A549 (cell line): ENCODE measurements around the gene DDX43. TPM values are rescaled to one million over a fixed set of nuclear protein-coding genes. Genes with fewer than 3 reads are reported as not detected.

Experiments
- BCL3 ChIP-seq: fragments of >200 bp; sonication (Bioruptor Twin); formaldehyde crosslinking; IDR thresholded peaks from 3 replicates; pipeline ENCODE4 v1.6.1; 2016
- CBX2 ChIP-seq: fragments of 200-600 bp; sonication (generic); IDR thresholded peaks from 2 replicates; pipeline ENCODE4 v1.6.1; 2016; ENCODE audit warnings: low read depth, mild to moderate bottlenecking, borderline replicate concordance
- CEBPB ChIP-seq, 2 experiments: fragments of >200 bp in 1 of 2; sonication (Bioruptor Twin) in 1 of 2; formaldehyde crosslinking in 1 of 2; IDR thresholded peaks; 2 replicates each; pipeline ENCODE4 v1.6.1; 2012 to 2016
- CHD4 ChIP-seq: fragments of 200-600 bp; sonication (generic); IDR thresholded peaks from 2 replicates; pipeline ENCODE4 v1.6.1; 2016; ENCODE audit warnings: antibody characterized with exemption, mild to moderate bottlenecking, borderline replicate concordance
- EHF ChIP-seq: fragments of 250-450 bp; sonication (Bioruptor Pico); IDR thresholded peaks from 2 replicates; pipeline ENCODE4 v1.5.0; 2020; ENCODE audit warnings: mild to moderate bottlenecking
- EHMT2 ChIP-seq: fragments of 200-600 bp; sonication (generic); IDR thresholded peaks from 2 replicates; pipeline ENCODE4 v1.6.1; 2016; ENCODE audit warnings: antibody characterized with exemption, low read depth, mild to moderate bottlenecking, moderate library complexity
- EP300 ChIP-seq, 2 experiments: fragments of >200 bp; sonication (Bioruptor Twin); formaldehyde crosslinking; IDR thresholded peaks; 2 replicates in 1 of 2; 3 replicates in 1 of 2; pipeline ENCODE4 v1.6.1; 2016 to 2017
- HDAC2 ChIP-seq: fragments of 200-600 bp; sonication (generic); IDR thresholded peaks from 2 replicates; pipeline ENCODE4 v1.6.1; 2016
- HOXA7 ChIP-seq: fragments of 250-450 bp; sonication (Bioruptor Pico); IDR thresholded peaks from 2 replicates; pipeline ENCODE4 v1.5.0; 2020; ENCODE audit warnings: mild to moderate bottlenecking, moderate library complexity
- HOXB5 ChIP-seq: fragments of 250-450 bp; sonication (Bioruptor Pico); IDR thresholded peaks from 2 replicates; pipeline ENCODE4 v1.5.0; 2020; ENCODE audit warnings: mild to moderate bottlenecking, moderate library complexity
- JUNB ChIP-seq: fragments of >200 bp; sonication (Bioruptor Twin); formaldehyde crosslinking; IDR thresholded peaks from 2 replicates; pipeline ENCODE4 v1.6.1; 2016
- KDM5A ChIP-seq: fragments of 200-600 bp; sonication (generic); IDR thresholded peaks from 2 replicates; pipeline ENCODE4 v1.6.1; 2016; ENCODE audit warnings: antibody characterized with exemption, mild to moderate bottlenecking
- RARB ChIP-seq: fragments of 250-450 bp; sonication (Bioruptor Pico); IDR thresholded peaks from 2 replicates; pipeline ENCODE4 v1.8.0; 2021; ENCODE audit warnings: mild to moderate bottlenecking, moderate library complexity
- RNF2 ChIP-seq: fragments of 200-600 bp; sonication (generic); IDR thresholded peaks from 2 replicates; pipeline ENCODE4 v1.6.1; 2016; ENCODE audit warnings: low read depth, mild to moderate bottlenecking, antibody characterized with exemption, moderate library complexity, borderline replicate concordance
- polyA plus RNA-seq, 4 experiments: library from polyadenylated mRNA; depleted of rRNA in 3 of 4; stranded (reverse); fragments of >200 nt; fragmentation: RNase III in 1 of 4; extraction: RNeasy Plus Mini Kit Qiagen cat#74134 plus additional on column Dnase treatment in 1 of 4; gene quantifications; 2 replicates in 3 of 4; 3 replicates in 1 of 4; pipeline ENCODE4 v1.2.3, GENCODE V29; 2011 to 2017
- small RNA-seq, 6 experiments: library from RNA; depleted of rRNA; stranded (forward); fragments of <200 nt; gene quantifications; one replicate each; pipeline ENCODE3, GENCODE V24; 2012
- TF ChIP-seq, protein P1 (sequence below): fragments of 450-650 bp; IDR thresholded peaks from 2 replicates; pipeline ENCODE4 v1.6.1; 2014; ENCODE audit warnings: antibody characterized with exemption
- TF ChIP-seq, protein P2 (sequence below): fragments of 200-600 bp; sonication (generic); IDR thresholded peaks from 2 replicates; pipeline ENCODE4 v1.6.1; 2016; ENCODE audit warnings: antibody characterized with exemption, mild to moderate bottlenecking, moderate library complexity
- TF ChIP-seq, protein P3 (sequence below): IDR thresholded peaks from 2 replicates; pipeline ENCODE4 v1.6.1; 2012
- TF ChIP-seq, protein P4 (sequence below): fragments of 250-450 bp; sonication (Bioruptor Pico); IDR thresholded peaks from 2 replicates; pipeline ENCODE4 v1.5.0; 2021; ENCODE audit warnings: mild to moderate bottlenecking, moderate library complexity, borderline replicate concordance
- TF ChIP-seq, protein P5 (sequence below): IDR thresholded peaks from 2 replicates; pipeline ENCODE4 v1.6.1; 2012; ENCODE audit warnings: low read depth, borderline replicate concordance

Gene DDX43
- polyA plus RNA-seq, 2 of the 4 experiments (the other 2 are of a cell fraction): not detected

DNA sequence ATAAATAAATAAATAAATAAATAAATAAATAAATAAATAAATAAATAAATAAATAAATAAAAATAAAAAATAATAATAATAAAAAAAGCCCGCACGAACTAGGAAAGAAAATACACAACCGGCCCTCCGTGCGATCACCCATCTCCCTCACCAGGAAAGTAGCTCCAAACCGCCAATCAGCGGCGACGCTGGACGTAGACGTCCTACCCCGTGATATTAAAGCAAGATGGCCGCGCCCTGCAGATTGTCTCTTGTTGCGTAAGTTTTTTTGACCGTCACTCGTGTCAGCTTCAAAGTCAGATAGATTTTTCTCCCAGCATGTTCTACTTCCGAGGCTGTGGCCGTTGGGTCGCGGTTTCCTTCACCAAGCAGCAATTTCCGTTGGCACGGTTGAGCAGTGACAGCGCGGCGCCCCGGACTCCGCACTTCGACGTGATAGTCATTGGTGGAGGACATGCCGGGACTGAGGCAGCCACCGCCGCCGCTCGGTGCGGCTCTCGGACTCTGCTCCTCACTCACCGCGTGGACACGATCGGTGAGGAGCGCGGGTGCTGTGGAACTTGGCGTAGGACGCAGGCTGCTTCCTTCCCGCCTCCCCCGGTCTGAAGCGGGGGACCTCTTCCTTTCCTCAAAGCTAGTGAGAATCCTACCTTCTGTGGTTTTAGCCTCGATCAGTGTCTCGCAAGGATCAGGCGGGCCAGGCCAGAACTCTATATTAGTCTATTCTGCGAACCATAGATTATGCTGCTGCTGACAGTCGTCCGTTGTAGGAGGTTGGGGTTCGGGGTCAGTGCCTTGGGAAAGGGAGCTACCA is 67.1 kb downstream of the DDX43 start, which contains the start of gene MTO1 (continued):
- TF ChIP-seq BCL3 (peak; percentile 60; the same call in 1 of the 3 replicates), EHF (CRISPR knock-in tag) (no peak), CHD4 (no peak), JUNB (no peak), CEBPB (IDR thresholded peaks at IDR 0.05) (peak; percentile 77 to 94), CBX2 (no peak), RARB (CRISPR knock-in tag) (no peak), KDM5A (peak; percentile 90), EP300 (IDR thresholded peaks at IDR 0.05) (no peak), HOXA7 (CRISPR knock-in tag) (no peak), RNF2 (no peak), HDAC2 (no peak), EHMT2 (no peak), HOXB5 (CRISPR knock-in tag) (no peak)
- TF ChIP-seq, protein P1, sequence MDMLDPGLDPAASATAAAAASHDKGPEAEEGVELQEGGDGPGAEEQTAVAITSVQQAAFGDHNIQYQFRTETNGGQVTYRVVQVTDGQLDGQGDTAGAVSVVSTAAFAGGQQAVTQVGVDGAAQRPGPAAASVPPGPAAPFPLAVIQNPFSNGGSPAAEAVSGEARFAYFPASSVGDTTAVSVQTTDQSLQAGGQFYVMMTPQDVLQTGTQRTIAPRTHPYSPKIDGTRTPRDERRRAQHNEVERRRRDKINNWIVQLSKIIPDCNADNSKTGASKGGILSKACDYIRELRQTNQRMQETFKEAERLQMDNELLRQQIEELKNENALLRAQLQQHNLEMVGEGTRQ: no peak
- TF ChIP-seq, protein P2, sequence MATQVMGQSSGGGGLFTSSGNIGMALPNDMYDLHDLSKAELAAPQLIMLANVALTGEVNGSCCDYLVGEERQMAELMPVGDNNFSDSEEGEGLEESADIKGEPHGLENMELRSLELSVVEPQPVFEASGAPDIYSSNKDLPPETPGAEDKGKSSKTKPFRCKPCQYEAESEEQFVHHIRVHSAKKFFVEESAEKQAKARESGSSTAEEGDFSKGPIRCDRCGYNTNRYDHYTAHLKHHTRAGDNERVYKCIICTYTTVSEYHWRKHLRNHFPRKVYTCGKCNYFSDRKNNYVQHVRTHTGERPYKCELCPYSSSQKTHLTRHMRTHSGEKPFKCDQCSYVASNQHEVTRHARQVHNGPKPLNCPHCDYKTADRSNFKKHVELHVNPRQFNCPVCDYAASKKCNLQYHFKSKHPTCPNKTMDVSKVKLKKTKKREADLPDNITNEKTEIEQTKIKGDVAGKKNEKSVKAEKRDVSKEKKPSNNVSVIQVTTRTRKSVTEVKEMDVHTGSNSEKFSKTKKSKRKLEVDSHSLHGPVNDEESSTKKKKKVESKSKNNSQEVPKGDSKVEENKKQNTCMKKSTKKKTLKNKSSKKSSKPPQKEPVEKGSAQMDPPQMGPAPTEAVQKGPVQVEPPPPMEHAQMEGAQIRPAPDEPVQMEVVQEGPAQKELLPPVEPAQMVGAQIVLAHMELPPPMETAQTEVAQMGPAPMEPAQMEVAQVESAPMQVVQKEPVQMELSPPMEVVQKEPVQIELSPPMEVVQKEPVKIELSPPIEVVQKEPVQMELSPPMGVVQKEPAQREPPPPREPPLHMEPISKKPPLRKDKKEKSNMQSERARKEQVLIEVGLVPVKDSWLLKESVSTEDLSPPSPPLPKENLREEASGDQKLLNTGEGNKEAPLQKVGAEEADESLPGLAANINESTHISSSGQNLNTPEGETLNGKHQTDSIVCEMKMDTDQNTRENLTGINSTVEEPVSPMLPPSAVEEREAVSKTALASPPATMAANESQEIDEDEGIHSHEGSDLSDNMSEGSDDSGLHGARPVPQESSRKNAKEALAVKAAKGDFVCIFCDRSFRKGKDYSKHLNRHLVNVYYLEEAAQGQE: no peak
- TF ChIP-seq, protein P3, sequence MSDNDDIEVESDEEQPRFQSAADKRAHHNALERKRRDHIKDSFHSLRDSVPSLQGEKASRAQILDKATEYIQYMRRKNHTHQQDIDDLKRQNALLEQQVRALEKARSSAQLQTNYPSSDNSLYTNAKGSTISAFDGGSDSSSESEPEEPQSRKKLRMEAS: peak; percentile 53; the same call in 1 of the 2 replicates
- TF ChIP-seq, protein P4, sequence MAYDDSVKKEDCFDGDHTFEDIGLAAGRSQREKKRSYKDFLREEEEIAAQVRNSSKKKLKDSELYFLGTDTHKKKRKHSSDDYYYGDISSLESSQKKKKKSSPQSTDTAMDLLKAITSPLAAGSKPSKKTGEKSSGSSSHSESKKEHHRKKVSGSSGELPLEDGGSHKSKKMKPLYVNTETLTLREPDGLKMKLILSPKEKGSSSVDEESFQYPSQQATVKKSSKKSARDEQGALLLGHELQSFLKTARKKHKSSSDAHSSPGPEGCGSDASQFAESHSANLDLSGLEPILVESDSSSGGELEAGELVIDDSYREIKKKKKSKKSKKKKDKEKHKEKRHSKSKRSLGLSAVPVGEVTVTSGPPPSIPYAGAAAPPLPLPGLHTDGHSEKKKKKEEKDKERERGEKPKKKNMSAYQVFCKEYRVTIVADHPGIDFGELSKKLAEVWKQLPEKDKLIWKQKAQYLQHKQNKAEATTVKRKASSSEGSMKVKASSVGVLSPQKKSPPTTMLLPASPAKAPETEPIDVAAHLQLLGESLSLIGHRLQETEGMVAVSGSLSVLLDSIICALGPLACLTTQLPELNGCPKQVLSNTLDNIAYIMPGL (CRISPR knock-in tag): no peak
- TF ChIP-seq, protein P5, sequence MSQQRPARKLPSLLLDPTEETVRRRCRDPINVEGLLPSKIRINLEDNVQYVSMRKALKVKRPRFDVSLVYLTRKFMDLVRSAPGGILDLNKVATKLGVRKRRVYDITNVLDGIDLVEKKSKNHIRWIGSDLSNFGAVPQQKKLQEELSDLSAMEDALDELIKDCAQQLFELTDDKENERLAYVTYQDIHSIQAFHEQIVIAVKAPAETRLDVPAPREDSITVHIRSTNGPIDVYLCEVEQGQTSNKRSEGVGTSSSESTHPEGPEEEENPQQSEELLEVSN: no peak

Small RNA genes within 50 kb of the gene (small RNA-seq; reads per million reads assigned to genes)
- gene RNU6-975P (0 reads per million in 6 experiments), gene RPL39P3 (0 to 1.6 (median 0.19) reads per million in 6 experiments)

Other genes starting within 250 kb of the DDX43 start
- gene KHDC1L, start 169.3 kb upstream of the DDX43 start, polyA plus RNA-seq (2011; rRNA removed): 0.49 and 0.93 TPM in 2 replicates
- 0.31 TPM in 1 of 3 replicates, not detected in the others for gene KHDC1L, start 169.3 kb upstream of the DDX43 start, polyA plus RNA-seq (2017; fragmentation: RNase III; extraction: RNeasy Plus Mini Kit Qiagen cat#74134 plus additional on column Dnase treatment)
- gene KHDC1, start 131.6 kb upstream of the DDX43 start, polyA plus RNA-seq (2011; rRNA removed): 5.2 and 6.4 TPM in 2 replicates
- 4.5 to 4.7 TPM (median 4.5 TPM) in 3 replicates for gene KHDC1, start 131.6 kb upstream of the DDX43 start, polyA plus RNA-seq (2017; fragmentation: RNase III; extraction: RNeasy Plus Mini Kit Qiagen cat#74134 plus additional on column Dnase treatment)
- gene DPPA5, start 40.6 kb upstream of the DDX43 start, polyA plus RNA-seq (2011; rRNA removed): not detected in 2 replicates
- not detected in 3 replicates for gene DPPA5, start 40.6 kb upstream of the DDX43 start, polyA plus RNA-seq (2017; fragmentation: RNase III; extraction: RNeasy Plus Mini Kit Qiagen cat#74134 plus additional on column Dnase treatment)
- not detected in 2 replicates for gene KHDC3L, start 32.2 kb upstream of the DDX43 start, polyA plus RNA-seq (2011; rRNA removed)
- gene KHDC3L, start 32.2 kb upstream of the DDX43 start, polyA plus RNA-seq (2017; fragmentation: RNase III; extraction: RNeasy Plus Mini Kit Qiagen cat#74134 plus additional on column Dnase treatment): not detected in 3 replicates
- not detected in 2 replicates for gene OOEP, start 24.9 kb upstream of the DDX43 start, polyA plus RNA-seq (2011; rRNA removed)
- gene OOEP, start 24.9 kb upstream of the DDX43 start, polyA plus RNA-seq (2017; fragmentation: RNase III; extraction: RNeasy Plus Mini Kit Qiagen cat#74134 plus additional on column Dnase treatment): not detected in 3 replicates
- 4.6 and 7.2 TPM in 2 replicates for gene CGAS, start 57.5 kb downstream of the DDX43 start, polyA plus RNA-seq (2011; rRNA removed)
- 4.7 to 4.9 TPM (median 4.9 TPM) in 3 replicates for gene CGAS, start 57.5 kb downstream of the DDX43 start, polyA plus RNA-seq (2017; fragmentation: RNase III; extraction: RNeasy Plus Mini Kit Qiagen cat#74134 plus additional on column Dnase treatment)
- 19.9 and 22.1 TPM in 2 replicates for gene MTO1, start 66.9 kb downstream of the DDX43 start, polyA plus RNA-seq (2011; rRNA removed)
- gene MTO1, start 66.9 kb downstream of the DDX43 start, polyA plus RNA-seq (2017; fragmentation: RNase III; extraction: RNeasy Plus Mini Kit Qiagen cat#74134 plus additional on column Dnase treatment): 11.4 to 13.5 TPM (median 12.8 TPM) in 3 replicates
- gene EEF1A1, start 126.2 kb downstream of the DDX43 start, polyA plus RNA-seq (2011; rRNA removed): 9,755 and 11,157 TPM in 2 replicates
- gene EEF1A1, start 126.2 kb downstream of the DDX43 start, polyA plus RNA-seq (2017; fragmentation: RNase III; extraction: RNeasy Plus Mini Kit Qiagen cat#74134 plus additional on column Dnase treatment): 5,475 to 5,777 TPM (median 5,660 TPM) in 3 replicates